ENCODE data around the gene WFDC9. TPM values are rescaled to one million over a fixed set of nuclear protein-coding genes. Genes with fewer than 3 reads are reported as not detected.
"Not testable (repeated sequence)": the region's sequence is repeated elsewhere in the genome, so short reads cannot be mapped to it uniquely, and the experiment has no call there.

WFDC9 gene
- total RNA-seq, 4 donors from 2014 or later = not detected

DNA sequence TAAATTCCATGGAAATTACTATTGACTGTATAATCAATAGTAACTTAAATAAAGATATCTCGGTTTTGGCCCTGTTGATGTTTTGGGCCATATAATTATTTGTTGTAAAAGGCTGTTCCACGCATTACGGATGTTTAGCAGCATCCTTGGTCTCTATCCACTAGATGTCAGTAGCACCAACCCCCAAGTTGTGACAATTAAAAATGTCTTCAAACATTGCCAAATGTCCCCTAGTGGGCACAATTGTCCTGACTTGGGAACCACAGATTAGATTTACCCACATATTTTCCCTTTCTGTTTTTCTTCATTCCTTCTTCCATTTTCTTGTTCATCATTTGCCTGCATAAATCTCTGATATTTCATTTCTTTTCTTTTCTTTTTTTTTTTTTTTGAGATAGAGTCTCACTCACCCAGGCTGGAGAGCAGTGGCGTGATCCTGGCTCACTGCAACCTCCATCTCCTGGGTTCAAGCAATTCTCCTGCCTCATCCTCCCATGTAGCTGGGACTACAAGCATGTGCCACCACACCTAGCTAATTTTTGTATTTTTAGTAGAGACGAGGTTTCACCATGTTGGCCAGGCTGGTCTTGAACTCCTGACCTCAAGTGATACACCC lies 38.4 kb downstream of the WFDC9 start:
- H3K4me1 ChIP-seq = no peaks in the 10 kb centered on the region
- H3K36me3 ChIP-seq = no peaks in the 10 kb centered on the region
- DNase-seq = no peak
- no peaks in the 10 kb centered on the region for H3K27me3 ChIP-seq
- no peak overlapping the region for H3K4me3 ChIP-seq
- H3K27ac ChIP-seq = no peak overlapping the region
- TF ChIP-seq POLR2A (IDR thresholded peaks at IDR 0.05) = no peak
- TF ChIP-seq, protein P1, sequence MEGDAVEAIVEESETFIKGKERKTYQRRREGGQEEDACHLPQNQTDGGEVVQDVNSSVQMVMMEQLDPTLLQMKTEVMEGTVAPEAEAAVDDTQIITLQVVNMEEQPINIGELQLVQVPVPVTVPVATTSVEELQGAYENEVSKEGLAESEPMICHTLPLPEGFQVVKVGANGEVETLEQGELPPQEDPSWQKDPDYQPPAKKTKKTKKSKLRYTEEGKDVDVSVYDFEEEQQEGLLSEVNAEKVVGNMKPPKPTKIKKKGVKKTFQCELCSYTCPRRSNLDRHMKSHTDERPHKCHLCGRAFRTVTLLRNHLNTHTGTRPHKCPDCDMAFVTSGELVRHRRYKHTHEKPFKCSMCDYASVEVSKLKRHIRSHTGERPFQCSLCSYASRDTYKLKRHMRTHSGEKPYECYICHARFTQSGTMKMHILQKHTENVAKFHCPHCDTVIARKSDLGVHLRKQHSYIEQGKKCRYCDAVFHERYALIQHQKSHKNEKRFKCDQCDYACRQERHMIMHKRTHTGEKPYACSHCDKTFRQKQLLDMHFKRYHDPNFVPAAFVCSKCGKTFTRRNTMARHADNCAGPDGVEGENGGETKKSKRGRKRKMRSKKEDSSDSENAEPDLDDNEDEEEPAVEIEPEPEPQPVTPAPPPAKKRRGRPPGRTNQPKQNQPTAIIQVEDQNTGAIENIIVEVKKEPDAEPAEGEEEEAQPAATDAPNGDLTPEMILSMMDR (IDR thresholded peaks at IDR 0.05) = peak in 1 of 4 experiments; percentile 6
- no peaks in the 10 kb centered on the region for H3K9me3 ChIP-seq
- intact Hi-C loops (cut with DNase I; ENCODE audit: low total_unique reads) = no loop called here

DNA sequence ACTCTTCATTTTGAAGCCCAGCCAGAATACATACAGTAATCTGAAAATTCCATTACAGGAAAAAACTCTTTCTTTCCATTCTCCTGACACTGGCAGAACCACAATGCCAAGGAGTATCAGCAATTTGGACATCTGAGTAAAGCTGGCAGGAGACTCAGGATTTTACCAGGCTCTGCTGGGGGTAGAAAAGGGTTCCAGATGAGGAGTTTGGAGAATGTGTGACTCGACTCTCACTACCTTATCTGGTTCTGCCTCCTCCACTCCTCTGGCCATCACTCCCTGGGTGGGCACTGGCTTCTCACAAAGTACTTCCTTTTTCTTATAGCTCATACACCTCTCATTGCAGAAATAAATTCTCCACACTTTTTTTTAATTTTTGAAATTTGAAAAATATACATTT lies 41.4 kb downstream of the WFDC9 start:
- no peaks in the 10 kb centered on the region for H3K9me3 ChIP-seq
- H3K27me3 ChIP-seq = no peaks in the 10 kb centered on the region
- no peak for DNase-seq
- H3K36me3 ChIP-seq = no peaks in the 10 kb centered on the region
- intact Hi-C loops (cut with DNase I; ENCODE audit: low total_unique reads) = no loop called here
- no peak overlapping the region for H3K4me3 ChIP-seq
- TF ChIP-seq, protein P1 (IDR thresholded peaks at IDR 0.05) = no peak
- no peak for TF ChIP-seq POLR2A (IDR thresholded peaks at IDR 0.05)
- H3K27ac ChIP-seq = no peak overlapping the region
- no peaks in the 10 kb centered on the region for H3K4me1 ChIP-seq

DNA sequence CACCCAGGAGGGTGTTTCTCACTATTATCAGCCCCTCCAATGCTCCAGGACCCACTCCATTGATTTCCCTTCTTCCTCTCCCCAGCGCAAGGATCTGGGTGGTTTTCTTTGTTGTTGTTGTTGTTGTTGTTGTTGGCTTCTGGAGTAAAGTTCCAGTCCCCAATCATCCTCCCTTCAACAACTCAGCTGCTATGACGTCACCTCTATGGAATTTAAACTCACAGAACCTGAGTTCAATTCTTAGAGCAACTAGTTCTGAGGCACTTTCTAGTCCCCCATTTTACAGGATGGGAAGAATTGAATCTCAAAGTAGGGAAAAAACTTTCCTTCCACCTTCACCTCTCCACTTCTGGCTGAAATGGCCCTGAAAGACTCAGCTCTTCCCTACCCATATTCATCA lies 42.3 kb downstream of the WFDC9 start:
- H3K27ac ChIP-seq = no peak overlapping the region
- H3K36me3 ChIP-seq = no peaks in the 10 kb centered on the region
- no peaks in the 10 kb centered on the region for H3K9me3 ChIP-seq
- no peaks in the 10 kb centered on the region for H3K4me1 ChIP-seq
- TF ChIP-seq, protein P1 (IDR thresholded peaks at IDR 0.05) = no peak
- TF ChIP-seq POLR2A (IDR thresholded peaks at IDR 0.05) = no peak
- no peak overlapping the region for H3K4me3 ChIP-seq
- intact Hi-C loops (cut with DNase I; ENCODE audit: low total_unique reads) = no loop called here
- no peak for DNase-seq
- H3K27me3 ChIP-seq = no peaks in the 10 kb centered on the region

- DNase-seq; intact Hi-C loops (cut with DNase I; ENCODE audit: low total_unique reads); H3K4me3 ChIP-seq; H3K27ac ChIP-seq; H3K9me3 ChIP-seq; H3K36me3 ChIP-seq; H3K27me3 ChIP-seq; H3K4me1 ChIP-seq: not testable (repeated sequence)
Measured at GRCh38 chr20:45585986-45586385, 45.1 kb downstream of the WFDC9 start.

DNA sequence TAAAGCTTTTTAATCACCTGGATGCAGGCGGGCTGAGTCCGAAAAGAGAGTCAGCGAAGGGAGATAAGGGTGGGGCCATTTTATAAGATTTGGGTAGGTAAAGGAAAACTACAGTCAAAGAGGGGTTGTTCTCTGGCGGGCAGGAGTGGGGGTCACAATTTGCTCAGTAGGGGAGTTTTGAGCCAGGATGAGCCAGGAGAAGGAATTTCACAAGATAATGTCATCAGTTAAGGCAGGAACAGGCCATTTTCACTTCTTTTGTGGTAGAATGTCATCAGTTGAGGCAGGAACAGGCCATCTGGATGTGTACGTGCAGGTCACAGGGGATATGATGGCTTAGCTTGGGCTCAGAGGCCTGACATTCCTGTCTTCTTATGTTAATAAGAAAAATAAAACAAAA lies 46.8 kb downstream of the WFDC9 start:
- H3K4me1 ChIP-seq; H3K9me3 ChIP-seq; DNase-seq; H3K36me3 ChIP-seq; intact Hi-C loops (cut with DNase I; ENCODE audit: low total_unique reads); H3K27me3 ChIP-seq; H3K4me3 ChIP-seq; H3K27ac ChIP-seq: not testable (repeated sequence)

GRCh38 chr20:45583502-45583901 lies 47.6 kb downstream of the WFDC9 start:
- Histone ChIP-seq H3K27ac (no peak overlapping the region), H3K4me1 (no peaks in the 10 kb centered on the region), H3K36me3 (no peaks in the 10 kb centered on the region), H3K27me3 (peaks cover 0 to 7% of the 10 kb centered on the region in 2 donors), H3K9me3 (no peaks in the 10 kb centered on the region), H3K4me3 (no peak overlapping the region)
- intact Hi-C loops (cut with DNase I; ENCODE audit: low total_unique reads) = no loop called here
- TF ChIP-seq, protein P1 (IDR thresholded peaks at IDR 0.05) = no peak
- TF ChIP-seq POLR2A (IDR thresholded peaks at IDR 0.05) = no peak
- no peak for DNase-seq
